AG04449 (cell line): Measurements from ENCODE around the gene ANKRD45.
"Not testable (repeated sequence)": the region's sequence is repeated elsewhere in the genome, so short reads cannot be mapped to it uniquely, and the experiment has no call there.

Experiments
- CTCF ChIA-PET: fragments of 350-600 bp; formaldehyde crosslinking; extraction: SDS; loops from one replicate; lab custom pipeline; 2021; ENCODE audit warnings: antibody characterized with exemption; lab: Yijun Ruan, JAX
- POLR2A ChIA-PET: fragments of 400-600, 350-600 bp; formaldehyde crosslinking; extraction: SDS; loops from one replicate; lab custom pipeline; 2020; ENCODE audit warnings: antibody characterized with exemption, inconsistent platforms; lab: Yijun Ruan, JAX
- DNase-seq: peaks from one replicate; pipeline ENCODE4 v3.0.0-alpha.2; 2010; ENCODE audit warnings: low read depth, low spot score
- H3K4me3 ChIP-seq: 2 replicates; pipeline ENCODE4 v1.5.1; 2011; ENCODE audit warnings: low read depth, mild to moderate bottlenecking, control low read depth, low read length
- CTCF ChIP-seq: IDR thresholded peaks from one replicate; pipeline ENCODE4 v1.5.1; 2011; ENCODE audit warnings: mild to moderate bottlenecking, moderate library complexity, low read length, control low read depth, inconsistent platforms; ENCODE audit not compliant: insufficient read depth; ENCODE audit errors: missing control alignments

The ANKRD45 gene

GRCh38 chr1:173601588-173601987 is 68.1 kb downstream of the ANKRD45 start:
- TF ChIP-seq CTCF = no peak
- H3K4me3 ChIP-seq = no peak overlapping the region
- POLR2A ChIA-PET = no interaction called here
- no peak for DNase-seq
- CTCF ChIA-PET = no interaction called here

- ChIA-PET CTCF (no interaction called here), POLR2A (no interaction called here)
- no peak for DNase-seq
- H3K4me3 ChIP-seq = no peak overlapping the region
- TF ChIP-seq CTCF = no peak
These were observed 73.4 kb downstream of the ANKRD45 start for GRCh38 chr1:173596097-173596825.

GRCh38 chr1:173591138-173591537 is 78.5 kb downstream of the ANKRD45 start:
- POLR2A ChIA-PET, DNase-seq, H3K4me3 ChIP-seq, CTCF ChIA-PET: not testable (repeated sequence)

- ChIA-PET CTCF (no interaction called here), POLR2A (no interaction called here)
- DNase-seq = no peak
These were observed 79.1 kb downstream of the ANKRD45 start for GRCh38 chr1:173590557-173590956.

GRCh38 chr1:173581383-173582079 is 88.1 kb downstream of the ANKRD45 start:
- POLR2A ChIA-PET = no interaction called here
- TF ChIP-seq CTCF = no peak

More at GRCh38 chr1:173590557-173590956, 79.1 kb downstream of the ANKRD45 start:
- no peak overlapping the region for H3K4me3 ChIP-seq
- TF ChIP-seq CTCF = no peak

GRCh38 chr1:173580658-173581057 is 89.0 kb downstream of the ANKRD45 start:
- H3K4me3 ChIP-seq = no peak overlapping the region
- TF ChIP-seq CTCF = no peak
- DNase-seq = no peak
- CTCF ChIA-PET = no interaction called here
- POLR2A ChIA-PET = no interaction called here

More at GRCh38 chr1:173581383-173582079, 88.1 kb downstream of the ANKRD45 start:
- CTCF ChIA-PET = no interaction called here
- no peak for DNase-seq
- H3K4me3 ChIP-seq = no peak overlapping the region
